CD8-positive, alpha-beta memory T cell (primary cell): Measurements from ENCODE around the gene PAFAH1B2. TPM values are rescaled to one million over a fixed set of nuclear protein-coding genes. Genes with fewer than 3 reads are reported as not detected.

ENCODE experiments used
- CTCF ChIA-PET: fragments of 350-600 bp; sonication (Branson Sonifier 250); formaldehyde crosslinking; loops from one replicate; lab custom pipeline; 2021; ENCODE audit warnings: antibody characterized with exemption; lab: Charles Lee
- POLR2A ChIA-PET: fragments of 350-600 bp; sonication (Branson Sonifier 250); formaldehyde crosslinking; loops from one replicate; lab custom pipeline; 2021; ENCODE audit warnings: antibody characterized with exemption; lab: Charles Lee
- DNase-seq, 5 donors: peaks; one replicate each; pipeline versions ENCODE4 v3.0.0 to v3.0.0-alpha.2; 2020 to 2022; ENCODE audit warnings: mixed read lengths in 1 of 5
- H3K27ac ChIP-seq: one replicate; pipeline ENCODE4 v1.7.0; 2013; ENCODE audit warnings: low read depth, mild to moderate bottlenecking, low read length, moderate library complexity
- H3K27me3 ChIP-seq: 2 replicates; pipeline ENCODE4 v1.7.0; 2013; ENCODE audit warnings: low read length, mild to moderate bottlenecking; ENCODE audit not compliant: insufficient read depth, poor library complexity, severe bottlenecking
- H3K36me3 ChIP-seq: 2 replicates; pipeline ENCODE4 v1.7.0; 2013; ENCODE audit warnings: mild to moderate bottlenecking, low read length, moderate library complexity; ENCODE audit not compliant: insufficient read depth
- H3K4me1 ChIP-seq: 2 replicates; pipeline ENCODE4 v1.7.0; 2013; ENCODE audit warnings: mild to moderate bottlenecking, low read length, moderate library complexity; ENCODE audit not compliant: insufficient read depth
- H3K4me3 ChIP-seq: 2 replicates; pipeline ENCODE4 v1.7.0; 2013; ENCODE audit warnings: mild to moderate bottlenecking, low read length
- H3K9me3 ChIP-seq: 2 replicates; pipeline ENCODE4 v1.7.0; 2013; ENCODE audit warnings: mild to moderate bottlenecking, low read length
- H3K27ac Mint-ChIP-seq, 8 donors: one replicate each; pipeline ENCODE4 v1.8.0; 2020 to 2021; ENCODE audit warnings: mixed read lengths in 8 of 8, mild to moderate bottlenecking in 6 of 8, inconsistent platforms in 3 of 8, moderate library complexity in 3 of 8
- H3K27me3 Mint-ChIP-seq, 2 donors: one replicate each; pipeline ENCODE4 v1.8.0; 2020 to 2021; ENCODE audit warnings: mixed read lengths in 2 of 2, mild to moderate bottlenecking in 1 of 2, moderate library complexity in 1 of 2
- H3K36me3 Mint-ChIP-seq, 3 donors: one replicate each; pipeline ENCODE4 v1.8.0; 2020 to 2021; ENCODE audit warnings: mixed read lengths in 3 of 3, inconsistent platforms in 1 of 3, mild to moderate bottlenecking in 1 of 3
- H3K4me1 Mint-ChIP-seq, 3 donors: one replicate each; pipeline ENCODE4 v1.8.0; 2020 to 2021; ENCODE audit warnings: mixed read lengths in 3 of 3, inconsistent platforms in 1 of 3, mild to moderate bottlenecking in 1 of 3
- H3K4me3 Mint-ChIP-seq, 7 donors: one replicate each; pipeline ENCODE4 v1.8.0; 2020 to 2021; ENCODE audit warnings: mixed read lengths in 7 of 7, mild to moderate bottlenecking in 6 of 7, moderate library complexity in 4 of 7, inconsistent platforms in 2 of 7
- H3K9me3 Mint-ChIP-seq, 5 donors: one replicate each; pipeline ENCODE4 v1.8.0; 2020 to 2022; ENCODE audit warnings: mixed read lengths in 5 of 5, mild to moderate bottlenecking in 3 of 5, moderate library complexity in 2 of 5, inconsistent platforms in 1 of 5
- polyA plus RNA-seq: library from polyadenylated mRNA; unstranded; fragments of 300-500 nt; fragmentation: Illumina TruSeq; gene quantifications from one replicate; pipeline ENCODE4 v1.2.3, GENCODE V29; 2021
- total RNA-seq, 2 experiments: library from RNA; stranded (reverse); gene quantifications; one replicate each; pipeline ENCODE4 v1.2.3, GENCODE V29; 2021

PAFAH1B2 gene
- total and polyA plus RNA-seq, 3 experiments from 2014 or later, result 15.9 to 84.5 (median 79.5) TPM

DNA sequence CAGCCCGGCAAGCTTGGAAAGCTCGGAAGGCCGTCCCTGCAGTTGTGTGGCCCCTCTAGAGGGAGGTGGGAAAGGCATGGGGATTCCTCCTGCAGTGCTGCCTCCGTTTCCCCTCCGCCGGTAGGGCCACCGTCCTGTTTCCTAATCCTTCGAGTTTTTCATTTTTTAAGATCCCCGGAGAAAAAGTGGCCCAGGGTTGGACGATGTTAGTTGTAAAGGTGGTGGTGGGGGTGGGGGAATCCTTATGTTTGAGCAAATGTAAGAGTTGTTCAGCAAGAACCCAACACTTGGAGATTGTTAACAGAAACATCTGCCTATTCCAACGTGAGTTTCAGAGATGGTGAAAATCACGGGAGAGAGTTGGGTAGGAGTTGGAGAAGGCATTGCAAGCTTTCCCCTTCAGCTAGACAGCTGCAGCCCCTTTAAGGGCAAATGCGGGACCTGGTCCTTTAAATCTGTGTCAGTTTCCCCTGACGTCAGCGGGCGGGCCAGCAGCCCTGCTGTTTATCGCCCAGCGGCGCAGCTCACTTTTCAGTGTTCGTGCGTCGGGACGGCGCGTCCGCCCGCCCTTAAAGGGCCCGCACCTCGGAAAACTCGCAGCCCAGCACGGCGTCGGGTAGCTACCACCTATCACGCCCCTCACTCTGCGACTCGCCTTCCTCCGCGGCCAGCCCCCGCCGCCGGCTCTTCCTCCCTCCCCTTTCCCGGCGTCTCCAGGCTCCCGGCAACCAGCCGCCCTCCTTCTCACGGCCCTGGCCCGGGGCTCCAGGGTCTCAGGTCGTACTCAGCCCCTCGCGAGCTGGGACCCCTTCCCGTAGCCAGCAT, 34.3 kb downstream of the PAFAH1B2 start, which contains the start of gene SIDT2:
Gene SIDT2, plus strand, starts transcription at position 534 of the 825 bp plus-strand sequence. CDS start 521 bp downstream, outside the sequence.
- peaks cover 0 to 15% (median 0%) of the 10 kb centered on the region in 3 donors for H3K36me3 Mint-ChIP-seq
- no peaks in the 10 kb centered on the region for H3K27me3 Mint-ChIP-seq
- peak within 1 kb of the TSS; percentile 94 to 100 (median 95) for H3K4me3 Mint-ChIP-seq
- no peaks in the 10 kb centered on the region for H3K9me3 Mint-ChIP-seq
- no peaks in the 10 kb centered on the region for H3K27me3 ChIP-seq
- DNase-seq, result peak; percentile 83 to 92 (median 84)
- peaks cover 9% of the 10 kb centered on the region for H3K36me3 ChIP-seq
- H3K4me1 ChIP-seq, result peaks cover 29% of the 10 kb centered on the region
- H3K4me3 ChIP-seq, result peak within 1 kb of the TSS; percentile 81
- no peaks in the 10 kb centered on the region for H3K9me3 ChIP-seq
- peak within 1 kb of the TSS; percentile 93 to 99 (median 96) for H3K27ac Mint-ChIP-seq
- CTCF ChIA-PET, result interaction anchor here (0.8 to 6.1 kb wide), 10 partner anchors 9 to 73 kb away, joined by 3 to 33 read pairs (median 3); partner anchors contain the start of gene RNF214
- peaks cover 29 to 36% (median 36%) of the 10 kb centered on the region in 3 donors for H3K4me1 Mint-ChIP-seq
- POLR2A ChIA-PET, result interaction anchor here (0.6 to 3.1 kb wide), 8 partner anchors 12 to 1924 kb away, joined by 3 to 21 read pairs (median 4); partner anchors contain the start of genes CEP164, PAFAH1B2, PCSK7 and RNF214
- peak within 1 kb of the TSS; percentile 76 for H3K27ac ChIP-seq

DNA sequence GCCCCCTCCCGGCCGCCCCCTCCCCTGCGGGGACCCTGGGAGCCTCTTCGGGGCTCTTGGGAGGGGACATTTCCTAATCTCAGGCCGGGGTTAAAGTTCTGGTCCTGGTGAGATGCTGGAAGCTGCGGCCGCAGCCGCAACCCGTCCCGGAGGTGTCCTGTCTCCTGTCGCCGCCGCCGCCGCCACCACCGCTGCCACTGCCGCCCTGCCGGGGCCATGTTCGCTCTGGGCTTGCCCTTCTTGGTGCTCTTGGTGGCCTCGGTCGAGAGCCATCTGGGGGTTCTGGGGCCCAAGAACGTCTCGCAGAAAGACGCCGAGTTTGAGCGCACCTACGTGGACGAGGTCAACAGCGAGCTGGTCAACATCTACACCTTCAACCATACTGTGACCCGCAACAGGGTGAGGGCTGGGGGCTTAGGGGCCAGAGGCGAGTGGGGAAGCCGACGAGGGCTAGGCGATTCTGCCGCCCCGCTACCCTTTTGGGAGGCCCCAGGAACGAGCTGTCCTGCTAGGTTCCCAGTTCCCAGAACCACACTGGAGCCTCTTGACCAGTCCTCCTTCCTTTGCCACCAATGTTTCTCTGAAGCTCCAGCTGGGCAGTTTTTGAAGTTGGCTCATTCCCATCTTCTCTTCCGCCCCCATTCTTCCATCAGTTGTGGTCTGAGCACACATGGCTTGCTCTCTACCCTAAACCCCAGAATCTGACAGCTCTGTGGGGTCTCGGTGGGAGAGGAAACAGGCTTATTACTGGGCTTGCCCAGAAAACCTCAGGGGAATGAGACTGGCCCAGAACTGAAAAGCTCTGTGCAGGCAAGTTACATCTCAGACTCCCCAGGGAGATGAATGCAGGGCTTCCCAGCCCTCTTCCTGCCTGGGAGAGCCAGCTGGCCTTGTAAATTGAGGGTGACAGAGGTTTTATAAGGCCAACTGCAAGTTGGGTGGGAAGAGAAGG, 35.2 kb downstream of the PAFAH1B2 start:
- peaks cover 0 to 23% (median 6%) of the 10 kb centered on the region in 3 donors for H3K36me3 Mint-ChIP-seq
- peaks cover 9% of the 10 kb centered on the region for H3K36me3 ChIP-seq
- peaks cover 29 to 36% (median 36%) of the 10 kb centered on the region in 3 donors for H3K4me1 Mint-ChIP-seq
- peak overlapping the region; percentile 94 to 100 (median 95) for H3K4me3 Mint-ChIP-seq
- H3K27me3 ChIP-seq, result no peaks in the 10 kb centered on the region
- H3K9me3 ChIP-seq, result no peaks in the 10 kb centered on the region
- H3K4me3 ChIP-seq, result peak overlapping the region; percentile 81
- ChIA-PET CTCF (interaction anchor here (1.0 to 6.1 kb wide), 11 partner anchors 10 to 437 kb away, joined by 3 to 33 read pairs (median 3); partner anchors contain the start of gene RNF214), POLR2A (interaction anchor here (0.6 to 3.1 kb wide), 11 partner anchors 12 to 1923 kb away, joined by 3 to 21 read pairs (median 4); partner anchors contain the start of genes CEP164, PAFAH1B2, PCSK7 and RNF214)
- no peaks in the 10 kb centered on the region for H3K27me3 Mint-ChIP-seq
- H3K9me3 Mint-ChIP-seq, result no peaks in the 10 kb centered on the region
- DNase-seq, result peak; percentile 41 to 70 (median 54)
- peaks cover 29% of the 10 kb centered on the region for H3K4me1 ChIP-seq
- peak overlapping the region; percentile 76 for H3K27ac ChIP-seq
- H3K27ac Mint-ChIP-seq, result peak overlapping the region; percentile 81 to 99 (median 96)

DNA sequence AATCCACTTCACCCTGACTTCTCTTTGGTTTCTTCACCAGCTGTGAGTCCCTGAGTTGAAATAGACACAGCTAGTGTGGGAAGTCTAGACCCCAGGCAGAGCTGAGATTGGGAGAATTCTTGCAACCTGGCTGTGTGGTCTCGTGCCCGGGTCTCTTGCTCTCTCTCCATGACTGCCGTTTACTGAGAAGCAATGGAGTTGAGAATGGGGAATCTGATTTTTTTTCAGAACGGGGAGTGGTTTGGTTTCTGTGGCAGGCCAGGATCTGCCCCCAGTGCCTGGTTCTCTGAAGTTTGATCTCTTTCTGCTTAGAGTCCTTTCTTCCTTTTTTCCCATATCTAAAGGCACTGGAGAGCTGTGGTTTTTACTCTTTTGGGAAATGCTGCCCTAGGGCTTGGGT, 35.9 kb downstream of the PAFAH1B2 start:
- peaks cover 0 to 25% (median 6%) of the 10 kb centered on the region in 3 donors for H3K36me3 Mint-ChIP-seq
- peak overlapping the region; percentile 94 to 100 (median 95) for H3K4me3 Mint-ChIP-seq
- Histone ChIP-seq H3K27ac (peak overlapping the region; percentile 76), H3K36me3 (peaks cover 9% of the 10 kb centered on the region), H3K4me1 (peaks cover 29% of the 10 kb centered on the region), H3K27me3 (no peaks in the 10 kb centered on the region), H3K9me3 (no peaks in the 10 kb centered on the region), H3K4me3 (peak overlapping the region; percentile 81)
- no peaks in the 10 kb centered on the region for H3K9me3 Mint-ChIP-seq
- H3K27me3 Mint-ChIP-seq, result no peaks in the 10 kb centered on the region
- DNase-seq, result peak in 1 of 5 donors; percentile 15
- peaks cover 29 to 36% (median 36%) of the 10 kb centered on the region in 3 donors for H3K4me1 Mint-ChIP-seq
- H3K27ac Mint-ChIP-seq, result peak overlapping the region; percentile 80 to 99 (median 96)
- CTCF ChIA-PET, result interaction anchor here (1.1 to 6.1 kb wide), 5 partner anchors 11 to 438 kb away, joined by 3 to 33 read pairs (median 3); no protein-coding TSS in a partner anchor
- POLR2A ChIA-PET, result interaction anchor here (0.6 to 3.1 kb wide), 4 partner anchors 32 to 410 kb away, joined by 3 to 21 read pairs (median 4); partner anchors contain the start of genes PCSK7 and RNF214

DNA sequence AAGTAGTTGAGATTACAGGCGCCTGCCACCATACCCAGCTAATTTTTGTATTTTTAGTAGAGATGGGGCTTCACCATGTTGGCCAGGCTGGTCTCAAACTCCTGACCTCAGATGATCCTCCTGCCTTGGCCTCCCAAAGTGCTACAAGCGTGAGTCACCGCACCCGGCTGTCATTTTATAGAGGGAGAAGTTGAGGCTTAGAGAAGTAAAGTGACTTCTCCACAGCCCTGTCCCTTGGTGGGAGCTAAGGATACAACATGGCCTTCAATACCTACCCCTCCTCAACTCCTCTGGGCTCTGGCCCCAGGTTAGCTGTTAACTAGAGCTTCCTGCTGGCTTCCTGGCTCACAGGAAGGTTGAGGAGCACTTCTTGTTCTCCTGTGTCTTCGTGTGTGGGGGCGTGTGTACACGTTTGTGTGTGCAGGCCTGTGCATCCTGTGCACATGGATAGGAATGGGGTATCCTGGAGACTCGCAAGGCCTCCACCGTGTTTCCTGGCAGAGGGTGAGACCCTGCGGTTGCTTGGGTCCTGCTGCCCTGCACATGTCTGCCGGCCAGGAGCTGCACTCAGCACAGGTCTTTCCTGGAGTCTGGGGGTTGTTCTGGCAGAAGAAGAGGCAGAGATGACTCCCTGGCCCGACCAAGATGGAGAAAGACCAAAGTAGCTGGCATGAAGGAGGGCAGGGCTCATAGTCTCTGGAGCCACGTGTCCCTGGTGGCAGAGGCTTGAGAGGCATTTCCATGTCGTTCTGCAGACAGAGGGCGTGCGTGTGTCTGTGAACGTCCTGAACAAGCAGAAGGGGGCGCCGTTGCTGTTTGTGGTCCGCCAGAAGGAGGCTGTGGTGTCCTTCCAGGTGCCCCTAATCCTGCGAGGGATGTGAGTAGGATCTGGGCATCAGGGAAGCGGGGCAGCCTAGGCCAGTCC, 36.8 kb downstream of the PAFAH1B2 start:
- Mint-ChIP-seq H3K27ac (peak overlapping the region in 7 of 8 donors; percentile 51 to 99 (median 87)), H3K27me3 (no peaks in the 10 kb centered on the region), H3K4me1 (peaks cover 29 to 36% (median 36%) of the 10 kb centered on the region in 3 donors), H3K4me3 (peak overlapping the region; percentile 74 to 100 (median 95)), H3K9me3 (no peaks in the 10 kb centered on the region), H3K36me3 (peaks cover 0 to 27% (median 8%) of the 10 kb centered on the region in 3 donors)
- H3K27ac ChIP-seq, result no peak overlapping the region
- H3K4me3 ChIP-seq, result no peak overlapping the region
- H3K36me3 ChIP-seq, result peaks cover 9% of the 10 kb centered on the region
- no peaks in the 10 kb centered on the region for H3K27me3 ChIP-seq
- ChIA-PET CTCF (interaction anchor here (0.7 to 6.1 kb wide), 7 partner anchors 8 to 345 kb away, joined by 3 to 33 read pairs (median 3); no protein-coding TSS in a partner anchor), POLR2A (no interaction called here)
- H3K9me3 ChIP-seq, result no peaks in the 10 kb centered on the region
- peak; percentile 38 to 69 (median 44) for DNase-seq
- H3K4me1 ChIP-seq, result peaks cover 29% of the 10 kb centered on the region

DNA sequence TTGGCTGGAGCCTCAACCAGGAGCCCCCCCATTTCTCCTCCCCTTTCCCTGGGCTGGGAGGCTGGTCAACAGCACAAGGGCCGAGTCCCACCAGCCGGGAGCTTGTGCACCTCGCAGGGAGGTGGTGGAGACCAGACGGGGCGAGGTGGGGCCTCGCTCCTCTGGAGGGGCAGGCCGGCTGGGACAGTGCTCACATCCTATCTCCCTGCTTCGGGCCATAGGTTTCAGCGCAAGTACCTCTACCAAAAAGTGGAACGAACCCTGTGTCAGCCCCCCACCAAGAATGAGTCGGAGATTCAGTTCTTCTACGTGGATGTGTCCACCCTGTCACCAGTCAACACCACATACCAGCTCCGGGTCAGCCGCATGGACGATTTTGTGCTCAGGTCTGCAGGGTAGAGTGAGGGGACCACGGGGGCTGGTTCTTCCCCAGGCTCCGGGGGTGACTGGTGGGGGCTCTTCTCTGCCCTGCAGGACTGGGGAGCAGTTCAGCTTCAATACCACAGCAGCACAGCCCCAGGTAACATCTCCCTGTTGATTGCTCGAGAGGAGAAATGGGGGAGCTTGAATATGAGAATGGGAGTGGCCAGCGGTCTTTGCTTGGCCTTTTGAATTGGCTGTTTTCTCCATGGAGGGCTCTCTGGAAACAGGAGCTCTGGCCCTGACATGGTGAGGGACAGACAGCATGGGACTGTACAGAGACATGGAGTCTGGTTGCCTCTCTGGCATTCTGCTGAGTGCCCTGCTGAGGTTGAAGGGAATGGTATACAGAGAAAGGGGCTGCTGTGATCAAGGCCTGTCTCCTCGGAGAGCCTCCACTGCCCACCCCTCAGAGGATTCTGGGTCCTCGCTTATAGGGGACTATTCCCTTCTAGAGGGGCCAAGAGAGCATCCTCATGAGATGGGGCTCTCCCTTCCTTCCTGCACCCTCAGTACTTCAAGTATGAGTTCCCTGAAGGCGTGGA, 37.8 kb downstream of the PAFAH1B2 start:
- peaks cover 9% of the 10 kb centered on the region for H3K36me3 ChIP-seq
- H3K27ac Mint-ChIP-seq, result peak overlapping the region in 3 of 8 donors; percentile 27 to 93 (median 35)
- H3K36me3 Mint-ChIP-seq, result peaks cover 0 to 31% (median 8%) of the 10 kb centered on the region in 3 donors
- H3K4me3 Mint-ChIP-seq, result peak overlapping the region in 1 of 7 donors; percentile 100
- H3K9me3 Mint-ChIP-seq, result no peaks in the 10 kb centered on the region
- no peaks in the 10 kb centered on the region for H3K27me3 ChIP-seq
- H3K4me1 ChIP-seq, result peaks cover 29% of the 10 kb centered on the region
- H3K9me3 ChIP-seq, result no peaks in the 10 kb centered on the region
- POLR2A ChIA-PET, result no interaction called here
- CTCF ChIA-PET, result interaction anchor here (0.8 to 6.1 kb wide), 5 partner anchors 29 to 346 kb away, joined by 3 to 33 read pairs (median 3); no protein-coding TSS in a partner anchor
- H3K27ac ChIP-seq, result no peak overlapping the region
- peak in 1 of 5 donors; percentile 17 for DNase-seq
- no peaks in the 10 kb centered on the region for H3K27me3 Mint-ChIP-seq
- no peak overlapping the region for H3K4me3 ChIP-seq
- H3K4me1 Mint-ChIP-seq, result peaks cover 29 to 36% (median 36%) of the 10 kb centered on the region in 3 donors

DNA sequence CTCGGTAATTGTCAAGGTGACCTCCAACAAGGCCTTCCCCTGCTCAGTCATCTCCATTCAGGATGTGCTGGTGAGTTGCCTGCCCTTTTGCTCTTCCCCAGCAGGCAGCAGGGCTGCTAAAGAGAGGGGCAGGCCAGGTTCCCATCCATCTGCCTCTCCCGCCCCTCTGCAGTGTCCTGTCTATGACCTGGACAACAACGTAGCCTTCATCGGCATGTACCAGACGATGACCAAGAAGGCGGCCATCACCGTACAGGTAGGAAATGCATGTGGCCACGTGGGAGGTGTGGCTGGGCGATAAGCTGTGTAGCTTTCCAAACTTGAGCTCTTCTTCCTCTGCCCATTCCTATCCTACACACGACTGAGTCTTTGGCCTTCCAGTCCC, 38.5 kb downstream of the PAFAH1B2 start:
- DNase-seq, result peak in 1 of 5 donors; percentile 25
- Mint-ChIP-seq H3K27ac (peak overlapping the region in 3 of 8 donors; percentile 46 to 88 (median 46)), H3K4me3 (peak overlapping the region in 1 of 7 donors; percentile 37), H3K27me3 (no peaks in the 10 kb centered on the region), H3K9me3 (no peaks in the 10 kb centered on the region), H3K4me1 (peaks cover 29 to 35% (median 35%) of the 10 kb centered on the region in 3 donors), H3K36me3 (peaks cover 0 to 35% (median 10%) of the 10 kb centered on the region in 3 donors)
- Histone ChIP-seq H3K9me3 (no peaks in the 10 kb centered on the region), H3K27me3 (no peaks in the 10 kb centered on the region), H3K27ac (no peak overlapping the region), H3K4me1 (peaks cover 29% of the 10 kb centered on the region), H3K36me3 (peaks cover 9% of the 10 kb centered on the region), H3K4me3 (no peak overlapping the region)
- CTCF ChIA-PET, result interaction anchor here (0.8 to 6.1 kb wide), 3 partner anchors 29 to 347 kb away, joined by 3 to 33 read pairs (median 3); no protein-coding TSS in a partner anchor
- POLR2A ChIA-PET, result no interaction called here
